Astrocyte (in vitro differentiated cells and primary cell): ENCODE data around the gene SERPINA1. TPM values are rescaled to one million over a fixed set of nuclear protein-coding genes. Genes with fewer than 3 reads are reported as not detected.

Experiments
- DNase-seq: peaks from one replicate; pipeline ENCODE4 v3.0.0-alpha.2; 2010; ENCODE audit warnings: low read depth
- FAIRE-seq: peaks from 2 replicates; lab custom pipeline; 2011; peaks lifted over from hg19 to GRCh38; lab: Jason Lieb, UNC
- H2AFZ ChIP-seq: 2 replicates; pipeline ENCODE4 v1.6.0; 2012; ENCODE audit warnings: low read depth, low read length, inconsistent platforms
- H3K27ac ChIP-seq: 2 replicates; pipeline ENCODE4 v1.5.1; 2011; ENCODE audit warnings: low read depth, low read length, inconsistent platforms
- H3K27me3 ChIP-seq: 2 replicates; pipeline ENCODE4 v1.6.0; 2011; ENCODE audit warnings: low read length, inconsistent platforms; ENCODE audit not compliant: insufficient read depth
- H3K36me3 ChIP-seq: 2 replicates; pipeline ENCODE4 v1.5.1; 2011; ENCODE audit warnings: low read length, inconsistent platforms; ENCODE audit not compliant: insufficient read depth
- H3K4me1 ChIP-seq: 2 replicates; pipeline ENCODE4 v1.5.1; 2011; ENCODE audit warnings: low read length, inconsistent platforms; ENCODE audit not compliant: insufficient read depth
- H3K4me2 ChIP-seq: 2 replicates; pipeline ENCODE4 v1.6.0; 2012; ENCODE audit warnings: low read length, inconsistent platforms
- H3K4me3 ChIP-seq: 2 replicates; pipeline ENCODE4 v1.5.1; 2011; ENCODE audit warnings: low read depth, mild to moderate bottlenecking, low read length, inconsistent platforms; ENCODE audit not compliant: insufficient read depth
- H3K79me2 ChIP-seq: 2 replicates; pipeline ENCODE4 v1.6.0; 2012; ENCODE audit warnings: mild to moderate bottlenecking, low read length, inconsistent platforms; ENCODE audit not compliant: insufficient read depth
- H3K9ac ChIP-seq: 2 replicates; pipeline ENCODE4 v1.6.0; 2012; ENCODE audit warnings: mild to moderate bottlenecking, low read length, inconsistent platforms
- H3K9me3 ChIP-seq: 2 replicates; pipeline ENCODE4 v1.5.1; 2012; ENCODE audit warnings: low read depth, mild to moderate bottlenecking, low read length, inconsistent platforms; ENCODE audit not compliant: insufficient read depth
- H4K20me1 ChIP-seq: 2 replicates; pipeline ENCODE4 v1.6.0; 2012; ENCODE audit warnings: low read length, inconsistent platforms; ENCODE audit not compliant: insufficient read depth
- H3K27ac Mint-ChIP-seq: one replicate; pipeline ENCODE4 v1.8.0; 2021; ENCODE audit warnings: mild to moderate bottlenecking, mixed read lengths; ENCODE audit not compliant: unreplicated experiment
- H3K27me3 Mint-ChIP-seq: one replicate; pipeline ENCODE4 v1.8.0; 2021; ENCODE audit warnings: low read depth, mixed read lengths; ENCODE audit not compliant: unreplicated experiment
- H3K36me3 Mint-ChIP-seq: one replicate; pipeline ENCODE4 v1.8.0; 2021; ENCODE audit warnings: low read depth, mixed read lengths; ENCODE audit not compliant: unreplicated experiment
- H3K4me1 Mint-ChIP-seq: one replicate; pipeline ENCODE4 v1.8.0; 2021; ENCODE audit warnings: low read depth, mixed read lengths; ENCODE audit not compliant: unreplicated experiment
- H3K4me3 Mint-ChIP-seq: one replicate; pipeline ENCODE4 v1.8.0; 2021; ENCODE audit warnings: mild to moderate bottlenecking, moderate library complexity, mixed read lengths; ENCODE audit not compliant: unreplicated experiment
- H3K9me3 Mint-ChIP-seq: one replicate; pipeline ENCODE4 v1.8.0; 2021; ENCODE audit warnings: mild to moderate bottlenecking, mixed read lengths; ENCODE audit not compliant: unreplicated experiment
- EZH2 ChIP-seq: IDR thresholded peaks from 2 replicates; pipeline ENCODE4 v1.6.1; 2012; ENCODE audit warnings: mild to moderate bottlenecking, low read length, inconsistent platforms; ENCODE audit not compliant: insufficient read depth
- total RNA-seq: library from RNA; stranded (reverse); gene quantifications from 2 replicates; pipeline ENCODE4 v1.2.1, GENCODE V29; 2021
- TF ChIP-seq, protein P1 (sequence below): IDR thresholded peaks from 2 replicates; pipeline ENCODE4 v1.5.1; 2011; ENCODE audit warnings: low read depth, mild to moderate bottlenecking, inconsistent platforms, low read length, moderate library complexity; ENCODE audit not compliant: insufficient read depth

Gene SERPINA1
- total RNA-seq, 1 donor from 2014 or later, result 0.98 TPM

DNA sequence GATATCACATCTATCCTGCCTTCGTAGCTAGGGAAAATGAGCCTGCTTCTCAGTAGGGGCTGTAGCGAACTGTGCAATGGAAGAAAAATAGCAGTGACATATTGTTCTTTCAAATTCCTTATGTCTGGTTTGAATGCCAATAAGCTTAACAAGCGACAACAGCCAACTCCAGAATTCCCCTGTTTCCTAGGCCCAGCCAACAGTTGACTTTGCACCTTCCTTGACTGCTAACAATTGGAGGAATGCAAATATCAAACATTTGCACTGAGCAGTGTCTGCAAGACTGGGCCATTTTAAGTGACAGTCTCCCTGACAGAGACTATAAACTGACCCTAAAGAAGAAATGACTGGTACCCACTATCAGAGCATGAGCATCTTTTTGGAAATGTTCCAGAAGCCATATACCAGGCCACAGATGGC, 12.0 kb upstream of the SERPINA1 start:
- Mint-ChIP-seq H3K27ac (no peak overlapping the region), H3K4me1 (peaks cover 15% of the 10 kb centered on the region), H3K4me3 (no peak overlapping the region), H3K36me3 (no peaks in the 10 kb centered on the region), H3K9me3 (peaks cover 3% of the 10 kb centered on the region), H3K27me3 (peaks cover 11% of the 10 kb centered on the region)
- no peaks in the 10 kb centered on the region for H3K36me3 ChIP-seq
- H3K27me3 ChIP-seq, result no peaks in the 10 kb centered on the region
- H3K4me1 ChIP-seq, result peaks cover 11% of the 10 kb centered on the region
- peak overlapping the region; percentile 26 for H3K9ac ChIP-seq
- peak overlapping the region; percentile 37 for H3K4me2 ChIP-seq
- no peak overlapping the region for H3K4me3 ChIP-seq
- DNase-seq, result peak; percentile 38
- H4K20me1 ChIP-seq, result no peaks in the 10 kb centered on the region
- TF ChIP-seq EZH2, result no peak
- TF ChIP-seq, protein P1, sequence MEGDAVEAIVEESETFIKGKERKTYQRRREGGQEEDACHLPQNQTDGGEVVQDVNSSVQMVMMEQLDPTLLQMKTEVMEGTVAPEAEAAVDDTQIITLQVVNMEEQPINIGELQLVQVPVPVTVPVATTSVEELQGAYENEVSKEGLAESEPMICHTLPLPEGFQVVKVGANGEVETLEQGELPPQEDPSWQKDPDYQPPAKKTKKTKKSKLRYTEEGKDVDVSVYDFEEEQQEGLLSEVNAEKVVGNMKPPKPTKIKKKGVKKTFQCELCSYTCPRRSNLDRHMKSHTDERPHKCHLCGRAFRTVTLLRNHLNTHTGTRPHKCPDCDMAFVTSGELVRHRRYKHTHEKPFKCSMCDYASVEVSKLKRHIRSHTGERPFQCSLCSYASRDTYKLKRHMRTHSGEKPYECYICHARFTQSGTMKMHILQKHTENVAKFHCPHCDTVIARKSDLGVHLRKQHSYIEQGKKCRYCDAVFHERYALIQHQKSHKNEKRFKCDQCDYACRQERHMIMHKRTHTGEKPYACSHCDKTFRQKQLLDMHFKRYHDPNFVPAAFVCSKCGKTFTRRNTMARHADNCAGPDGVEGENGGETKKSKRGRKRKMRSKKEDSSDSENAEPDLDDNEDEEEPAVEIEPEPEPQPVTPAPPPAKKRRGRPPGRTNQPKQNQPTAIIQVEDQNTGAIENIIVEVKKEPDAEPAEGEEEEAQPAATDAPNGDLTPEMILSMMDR, result no peak
- H3K9me3 ChIP-seq, result no peaks in the 10 kb centered on the region
- no peaks in the 10 kb centered on the region for H3K79me2 ChIP-seq
- FAIRE-seq, result no peak
- H2AFZ ChIP-seq, result no peak overlapping the region
- H3K27ac ChIP-seq, result peak overlapping the region; percentile 60

DNA sequence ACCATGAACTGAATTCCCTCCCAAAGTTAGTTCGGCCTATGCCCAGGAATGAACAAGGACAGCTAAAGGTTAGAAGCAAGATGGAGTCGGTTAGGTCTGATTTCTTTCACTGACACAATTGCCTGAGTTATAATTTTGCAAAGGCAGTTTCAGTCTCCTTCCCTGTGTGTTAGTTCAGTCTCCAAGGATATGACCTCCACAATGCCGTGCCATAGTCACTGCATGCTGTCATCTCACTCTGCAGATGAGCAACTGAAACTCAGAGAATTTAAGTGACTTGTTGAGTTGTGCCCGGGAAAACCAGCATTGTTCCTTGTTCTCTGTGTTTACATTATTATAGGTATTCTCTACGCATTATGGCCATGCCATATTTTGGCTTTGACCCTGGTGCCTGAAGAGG, 10.1 kb upstream of the SERPINA1 start:
- no peak for FAIRE-seq
- no peak overlapping the region for H3K27ac ChIP-seq
- H3K4me3 ChIP-seq, result no peak overlapping the region
- peaks cover 13% of the 10 kb centered on the region for H3K4me1 ChIP-seq
- Mint-ChIP-seq H3K9me3 (peaks cover 3% of the 10 kb centered on the region), H3K27me3 (peaks cover 11% of the 10 kb centered on the region), H3K4me1 (peaks cover 15% of the 10 kb centered on the region), H3K4me3 (no peak overlapping the region), H3K36me3 (no peaks in the 10 kb centered on the region), H3K27ac (no peak overlapping the region)
- H3K36me3 ChIP-seq, result no peaks in the 10 kb centered on the region
- no peaks in the 10 kb centered on the region for H3K27me3 ChIP-seq
- no peak for DNase-seq
- H3K79me2 ChIP-seq, result no peaks in the 10 kb centered on the region
- H2AFZ ChIP-seq, result no peak overlapping the region
- H3K9me3 ChIP-seq, result no peaks in the 10 kb centered on the region
- TF ChIP-seq EZH2, result no peak
- TF ChIP-seq, protein P1, result no peak
- no peaks in the 10 kb centered on the region for H4K20me1 ChIP-seq
- H3K4me2 ChIP-seq, result no peak overlapping the region
- H3K9ac ChIP-seq, result no peak overlapping the region

- Histone ChIP-seq H4K20me1 (no peaks in the 10 kb centered on the region), H3K79me2 (no peaks in the 10 kb centered on the region), H3K4me3 (no peak overlapping the region), H3K9me3 (no peaks in the 10 kb centered on the region), H3K27me3 (no peaks in the 10 kb centered on the region), H3K27ac (no peak overlapping the region), H2AFZ (no peak overlapping the region), H3K4me2 (no peak overlapping the region), H3K36me3 (no peaks in the 10 kb centered on the region), H3K4me1 (peaks cover 13% of the 10 kb centered on the region), H3K9ac (no peak overlapping the region)
- TF ChIP-seq, protein P1, result no peak
- TF ChIP-seq EZH2, result no peak
- Mint-ChIP-seq H3K9me3 (peaks cover 3% of the 10 kb centered on the region), H3K36me3 (no peaks in the 10 kb centered on the region), H3K27ac (no peak overlapping the region), H3K27me3 (peaks cover 11% of the 10 kb centered on the region), H3K4me1 (peaks cover 15% of the 10 kb centered on the region), H3K4me3 (no peak overlapping the region)
- DNase-seq (no peak), FAIRE-seq (no peak)
Measured at GRCh38 chr14:94398182-94398479, 9.7 kb upstream of the SERPINA1 start.
